SW 1271 (cell line): ENCODE measurements around the gene RPRD1B.

Experiments
- DNase-seq, 2 experiments: peaks; one replicate each; lab custom pipeline; 2025; lab: John Stamatoyannopoulos, UW

RPRD1B gene

GRCh38 chr20:38135651-38136420, 102.3 kb downstream of the RPRD1B start:
- DNase-seq = no peak

DNA sequence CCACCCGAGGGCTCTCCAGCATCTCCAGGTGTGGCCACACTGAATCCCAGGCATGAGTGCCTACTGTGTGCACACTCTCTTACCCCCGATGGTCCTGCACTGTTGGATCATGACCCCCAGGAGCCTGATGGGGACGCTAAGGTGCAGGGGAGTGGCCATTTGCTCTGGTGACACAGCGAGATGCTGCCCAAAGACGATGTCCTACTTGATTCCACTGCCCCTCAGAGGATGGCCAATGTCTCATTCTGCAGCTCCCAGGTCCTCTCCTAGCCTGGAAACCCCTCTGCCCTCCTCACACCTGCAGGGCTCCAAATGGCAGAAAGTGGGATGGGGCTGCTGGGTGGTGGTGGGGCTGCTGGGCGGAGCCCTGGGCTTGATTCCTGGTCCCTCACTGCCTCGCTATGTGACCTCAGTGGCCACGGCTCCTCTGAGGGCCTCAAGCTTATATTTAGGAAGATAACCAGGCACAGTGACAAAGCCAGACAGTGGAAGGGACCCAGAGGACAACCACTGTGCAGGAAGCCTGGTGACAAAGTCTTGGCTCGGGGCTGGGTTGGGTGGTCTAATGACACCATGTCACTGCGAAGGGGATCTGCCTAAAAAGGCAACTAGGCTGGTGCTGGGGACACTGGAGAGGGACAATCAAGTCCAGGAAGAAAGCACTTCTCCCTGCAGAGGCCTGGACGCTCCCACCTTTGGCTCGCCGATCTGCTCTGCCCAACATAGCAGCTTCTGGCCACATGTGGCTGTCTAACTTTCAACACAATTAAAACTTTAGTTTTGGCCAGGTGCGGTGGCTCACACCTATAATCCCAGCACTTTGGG, 103.1 kb downstream of the RPRD1B start:
- DNase-seq = no peak

DNA sequence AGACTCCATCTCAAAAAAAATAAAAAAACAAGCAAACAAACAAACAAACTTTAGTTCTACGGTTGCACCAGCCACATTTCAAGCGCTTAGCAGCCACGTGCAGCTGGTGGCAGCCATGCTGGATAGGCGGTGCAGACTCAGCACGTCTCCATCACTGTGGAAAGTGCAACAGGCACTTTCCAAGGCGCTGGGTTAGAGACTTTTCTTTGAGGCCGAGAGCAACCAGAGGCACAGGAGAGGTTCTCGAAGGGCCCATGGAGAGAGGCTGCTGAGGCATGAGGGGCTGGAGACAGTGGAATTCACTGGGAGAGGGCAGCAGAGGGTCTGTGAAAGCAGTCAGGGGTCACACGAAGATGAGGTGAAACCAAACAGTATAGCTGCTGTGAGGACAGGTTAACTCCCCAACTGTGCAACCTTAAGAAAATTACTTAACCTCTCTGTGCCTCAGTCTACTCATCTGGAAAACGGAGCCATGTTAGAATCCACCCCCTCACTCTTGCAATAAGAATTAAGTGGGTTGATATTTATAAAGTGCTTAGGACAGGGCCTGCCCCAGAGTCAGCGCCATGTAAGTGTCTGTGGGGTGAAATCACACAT, 104.0 kb downstream of the RPRD1B start:
- DNase-seq = no peak

- no peak for DNase-seq
Observed at GRCh38 chr20:38138086-38138778, 104.7 kb downstream of the RPRD1B start.

GRCh38 chr20:38139156-38139912, 105.8 kb downstream of the RPRD1B start:
- no peak for DNase-seq

GRCh38 chr20:38139977-38140753, 106.6 kb downstream of the RPRD1B start:
- peak in 1 of 2 experiments; percentile 37 for DNase-seq

- no peak for DNase-seq
Observed at GRCh38 chr20:38141204-38141888, 107.8 kb downstream of the RPRD1B start.
